DMS114 treated with DMSO at 0.1 percent for 48 hours (cell line): ENCODE data around the gene NYAP1.
A peak's percentile ranks its signal among the peaks of the same experiment; 100 is the strongest.
"Not testable (repeated sequence)": the region's sequence is repeated elsewhere in the genome, so short reads cannot be mapped to it uniquely, and the experiment has no call there.

ENCODE experiments used
- DNase-seq: peaks from one replicate; lab custom pipeline; 2025; ENCODE audit not compliant: unreplicated experiment; lab: John Stamatoyannopoulos, UW

The NYAP1 gene

DNA sequence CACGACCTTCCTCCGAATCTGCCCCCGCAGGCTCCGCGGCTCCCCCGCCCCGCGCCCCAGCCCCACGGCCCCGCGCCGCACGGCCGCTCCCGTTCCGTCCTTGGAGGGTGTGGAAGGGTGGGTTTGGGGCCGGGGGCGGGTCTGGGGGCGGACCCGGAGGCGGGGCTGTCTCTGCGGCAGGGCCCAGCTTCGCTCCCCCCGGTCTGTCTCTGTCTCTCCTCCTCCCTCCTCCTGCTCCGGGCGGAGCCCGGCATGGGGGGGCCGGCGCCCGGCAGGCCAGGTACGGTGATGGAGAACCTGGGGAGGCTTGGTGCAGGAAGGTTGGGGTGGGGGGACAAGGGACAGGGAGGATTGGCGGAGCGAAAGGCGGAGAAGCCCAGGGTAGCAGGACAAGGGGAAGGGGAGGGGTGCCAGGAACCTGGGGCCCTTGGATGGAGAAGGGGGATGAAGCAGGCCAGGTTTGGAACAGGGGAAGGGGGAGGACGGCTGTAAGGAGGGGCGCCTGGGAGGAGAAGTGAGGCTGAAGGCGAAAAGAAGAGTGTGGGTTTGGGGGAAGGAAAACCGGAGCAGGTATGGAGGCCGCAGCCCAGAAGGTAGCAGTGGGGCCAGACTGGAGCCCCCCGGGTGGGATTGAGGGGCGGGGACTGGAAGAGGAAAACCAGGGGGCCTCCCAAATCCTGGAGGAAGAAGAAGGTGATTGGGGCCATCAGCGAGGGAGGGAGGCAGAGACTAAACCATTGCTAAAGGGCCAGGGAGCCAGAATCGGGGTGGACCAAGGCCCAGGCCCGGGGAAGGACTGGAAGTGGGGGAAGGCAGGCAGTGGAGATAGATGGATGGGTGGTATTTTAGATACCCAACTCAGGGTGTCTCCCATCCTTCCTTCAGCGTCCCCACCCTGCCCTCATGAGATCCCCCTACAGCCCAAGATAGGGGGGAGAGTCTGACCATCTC lies at the start of gene NYAP1:
TSS of gene NYAP1 (plus strand) at position 206 of the 951 bp plus-strand sequence. CDS start 1,385 bp downstream, outside the sequence.
- peak; percentile 40 for DNase-seq

- DNase-seq: no peak
Observed at GRCh38 chr7:100434297-100435144, 49.2 kb upstream of the NYAP1 start.

GRCh38 chr7:100435401-100436304 lies 48.1 kb upstream of the NYAP1 start:
- no peak for DNase-seq

GRCh38 chr7:100437150-100438100 lies 46.3 kb upstream of the NYAP1 start:
- no peak for DNase-seq

- DNase-seq: no peak
Observed at GRCh38 chr7:100438172-100438571, 45.6 kb upstream of the NYAP1 start.

DNA sequence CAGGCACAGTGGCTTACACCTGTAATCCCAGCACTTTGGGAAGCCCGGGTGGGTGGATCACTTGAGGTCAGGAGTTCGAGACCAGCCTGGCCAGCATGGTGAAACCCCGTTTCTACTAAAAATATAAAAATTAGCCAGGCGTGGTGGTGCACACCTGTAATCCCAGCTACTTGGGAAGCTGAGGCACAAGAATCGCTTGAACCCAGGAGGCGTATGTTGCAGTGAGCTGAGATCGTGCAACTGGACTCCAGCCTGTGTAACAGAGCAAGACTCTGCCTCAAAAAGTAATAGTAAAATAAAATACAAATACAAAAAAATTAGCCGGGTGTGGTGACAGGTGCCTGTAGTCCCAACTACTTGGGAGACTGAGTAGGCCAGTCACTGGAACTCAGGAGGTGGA lies 45.0 kb upstream of the NYAP1 start:
- not testable (repeated sequence) for DNase-seq

- DNase-seq: not testable (repeated sequence)
Observed at GRCh38 chr7:100439244-100439643, 44.5 kb upstream of the NYAP1 start.

GRCh38 chr7:100441641-100442535 lies 41.8 kb upstream of the NYAP1 start:
- no peak for DNase-seq

DNA sequence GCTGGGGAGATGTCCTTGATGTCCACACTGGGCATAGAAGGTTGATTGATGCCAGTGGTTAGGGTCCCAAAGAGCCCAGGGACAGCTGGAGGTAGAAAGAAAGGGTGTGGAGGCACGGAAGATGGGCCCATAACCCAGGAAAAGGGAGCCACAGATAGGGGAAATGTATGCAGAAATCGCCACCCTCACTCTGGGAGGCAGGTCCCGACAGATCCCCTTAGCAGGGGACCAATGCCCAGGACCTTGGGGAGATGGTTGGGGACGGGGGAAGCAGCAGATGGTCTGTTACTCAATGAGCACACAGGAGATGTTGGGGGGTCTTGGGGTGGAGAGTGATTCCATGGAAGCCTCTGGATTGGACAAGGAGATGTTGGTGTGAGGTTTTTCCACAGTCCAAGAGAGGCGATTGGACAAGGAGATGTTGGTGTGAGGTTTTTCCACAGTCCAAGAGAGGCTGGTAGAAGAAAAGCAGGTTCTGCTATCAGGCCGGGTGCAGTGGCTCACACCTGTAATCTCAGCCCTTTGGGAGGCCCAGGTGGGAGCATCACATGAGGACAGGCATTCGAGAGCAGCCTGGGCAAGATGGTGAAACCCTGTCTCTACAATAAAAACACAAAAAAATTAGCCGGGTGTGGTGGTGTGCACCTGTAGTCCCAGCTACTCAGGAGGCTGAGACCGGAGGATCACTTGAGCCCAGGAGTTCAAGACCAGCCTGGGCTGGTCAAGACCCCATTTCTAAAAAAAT lies 40.5 kb upstream of the NYAP1 start:
- no peak for DNase-seq

DNA sequence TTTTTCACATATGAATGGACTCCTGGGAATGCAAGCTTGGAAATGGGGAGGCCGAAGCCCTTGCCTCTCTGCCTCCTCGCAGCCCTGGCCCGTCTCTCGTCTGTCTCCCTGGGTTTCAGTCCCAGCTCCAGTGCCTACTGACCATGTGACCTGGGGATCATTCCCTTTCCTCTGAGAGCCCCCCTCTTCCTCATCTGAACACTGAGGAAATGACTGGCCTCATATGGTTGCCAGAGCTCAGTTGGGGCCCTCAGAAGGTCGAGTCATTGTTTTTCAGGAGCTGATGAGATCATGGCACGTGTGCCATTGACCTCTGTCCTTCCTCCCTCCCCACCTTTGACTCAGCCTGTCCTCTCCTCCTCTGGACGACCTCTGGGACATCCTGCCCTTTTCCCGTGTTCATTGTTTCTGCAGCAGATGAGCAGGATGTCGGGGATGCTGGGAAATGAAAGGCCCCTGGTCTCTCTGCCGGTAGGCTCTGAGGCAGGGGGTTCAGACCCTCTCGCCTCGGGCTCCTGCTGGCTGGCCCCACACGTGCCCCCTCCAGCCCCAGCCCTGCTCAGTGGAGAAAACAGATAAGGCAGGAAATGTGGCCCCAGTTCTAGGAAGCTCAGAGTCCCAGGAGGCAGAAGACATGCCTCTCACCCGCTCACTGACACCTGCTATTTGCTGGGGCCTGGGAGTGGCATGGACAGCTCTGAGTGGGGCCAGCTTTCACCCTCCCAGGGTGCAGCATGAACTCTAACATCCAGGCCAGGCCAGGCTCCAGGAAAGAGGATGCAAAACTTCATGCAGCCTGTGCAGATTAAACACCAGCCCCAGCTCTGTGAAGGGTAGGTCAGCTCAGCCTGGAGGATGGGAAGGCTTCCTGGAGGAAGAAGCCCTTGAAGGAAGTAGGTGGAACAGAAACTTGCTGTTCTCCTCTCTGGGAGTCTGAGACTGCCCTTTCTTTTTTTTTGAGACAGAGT lies 39.1 kb upstream of the NYAP1 start:
- no peak for DNase-seq

DNA sequence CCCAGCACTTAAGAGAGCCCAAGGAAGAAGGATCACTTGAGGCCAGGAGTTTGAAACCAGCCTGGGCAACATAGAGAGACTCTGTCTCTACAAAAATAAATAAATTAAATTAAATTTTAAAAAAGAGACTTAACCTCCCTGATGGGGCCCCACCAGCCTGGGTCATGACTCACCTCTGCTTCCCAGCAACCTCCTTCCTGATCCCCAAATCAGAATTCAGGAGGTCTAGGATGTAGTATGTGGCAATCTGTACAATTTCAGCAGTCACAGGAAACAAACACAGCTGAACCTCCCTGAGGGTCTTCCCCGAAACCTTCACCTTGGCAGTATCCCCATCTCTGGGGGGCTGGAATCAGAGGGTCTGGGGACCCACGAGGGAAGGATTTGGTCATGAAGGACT lies 37.7 kb upstream of the NYAP1 start:
- DNase-seq: no peak

DNA sequence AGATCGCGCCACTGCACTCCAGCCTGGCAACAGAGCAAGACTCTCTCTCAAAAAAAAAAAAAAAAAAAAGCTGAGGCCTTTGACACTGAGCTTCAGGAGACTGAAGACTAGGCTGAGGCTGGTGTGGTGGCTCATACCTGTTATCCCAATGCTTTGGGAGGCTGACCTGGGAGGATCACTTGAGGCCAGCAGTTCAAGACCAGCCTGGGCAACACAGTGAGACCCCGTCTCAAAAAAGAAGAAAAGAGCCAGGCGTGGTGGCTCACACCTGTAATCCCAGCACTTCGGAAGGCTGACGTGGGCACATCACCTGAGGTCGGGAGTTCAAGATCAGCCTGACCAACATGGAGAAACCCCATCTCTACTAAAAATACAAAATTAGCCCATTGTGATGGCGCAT lies 36.4 kb upstream of the NYAP1 start:
- DNase-seq: not testable (repeated sequence)

GRCh38 chr7:100449190-100449795 lies 34.4 kb upstream of the NYAP1 start:
- DNase-seq: no peak

GRCh38 chr7:100452513-100452912 lies 31.2 kb upstream of the NYAP1 start:
- DNase-seq: no peak

- DNase-seq: not testable (repeated sequence)
Observed at GRCh38 chr7:100453854-100454253, 29.9 kb upstream of the NYAP1 start.

- DNase-seq: no peak
Observed at GRCh38 chr7:100455206-100455605, 28.5 kb upstream of the NYAP1 start.
